Neural cell (in vitro differentiated cells): ENCODE measurements around the gene GTPBP3. TPM values are rescaled to one million over a fixed set of nuclear protein-coding genes. Genes with fewer than 3 reads are reported as not detected.
"Not testable (repeated sequence)": the region's sequence is repeated elsewhere in the genome, so short reads cannot be mapped to it uniquely, and the experiment has no call there.

ENCODE experiments used
- H2AFZ ChIP-seq: fragments of 200-600, 300-800 bp; sonication (generic), shearing (Covaris generic); 2 replicates; pipeline ENCODE4 v1.6.0; 2014; ENCODE audit warnings: low read depth, mild to moderate bottlenecking, antibody characterized with exemption, low read length, moderate library complexity
- H3F3A ChIP-seq: fragments of 200-600 bp; shearing (Covaris generic); 2 replicates; pipeline ENCODE4 v1.6.1; 2016; ENCODE audit warnings: mild to moderate bottlenecking, moderate library complexity, mixed read lengths, antibody characterized with exemption, low read length; ENCODE audit not compliant: insufficient read depth, poor library complexity, severe bottlenecking
- H3K27ac ChIP-seq: fragments of 200-600, 300-800 bp; sonication (generic), shearing (Covaris generic); 2 replicates; pipeline ENCODE4 v1.5.1; 2014; ENCODE audit warnings: mild to moderate bottlenecking, low read length, moderate library complexity
- H3K27me3 ChIP-seq: fragments of 300-800, 200-600 bp; sonication (generic), shearing (Covaris generic); 2 replicates; pipeline ENCODE4 v1.6.0; 2014; ENCODE audit warnings: mild to moderate bottlenecking, low read depth, low read length, moderate library complexity; ENCODE audit not compliant: insufficient read depth
- H3K36me3 ChIP-seq: fragments of 300-800, 200-600 bp; sonication (generic), shearing (Covaris generic); 2 replicates; pipeline ENCODE4 v1.5.1; 2014; ENCODE audit warnings: mild to moderate bottlenecking, antibody characterized with exemption, low read length, moderate library complexity; ENCODE audit not compliant: insufficient read depth
- H3K4me2 ChIP-seq: fragments of 300-800, 200-600 bp; sonication (generic), shearing (Covaris generic); 2 replicates; pipeline ENCODE4 v1.6.0; 2014; ENCODE audit warnings: mild to moderate bottlenecking, low read length
- H3K4me3 ChIP-seq: fragments of 300-800, 200-600 bp; sonication (generic), shearing (Covaris generic); 2 replicates; pipeline ENCODE4 v1.5.1; 2014; ENCODE audit warnings: mild to moderate bottlenecking, low read length, moderate library complexity
- H3K79me2 ChIP-seq: fragments of 200-600 bp; shearing (Covaris generic); replicated peaks from 2 replicates; pipeline ENCODE4 v1.6.0; 2014; ENCODE audit warnings: mild to moderate bottlenecking, low read length, moderate library complexity; ENCODE audit not compliant: insufficient read depth
- H3K9ac ChIP-seq: fragments of 300-800, 200-600 bp; sonication (generic), shearing (Covaris generic); 2 replicates; pipeline ENCODE4 v1.6.1; 2016; ENCODE audit warnings: mild to moderate bottlenecking, low read length, mixed read lengths
- H3K9me2 ChIP-seq: fragments of 200-600 bp; shearing (Covaris generic); 2 replicates; pipeline ENCODE4 v1.6.1; 2016; ENCODE audit warnings: mild to moderate bottlenecking, low read length, mixed read lengths; ENCODE audit not compliant: insufficient read depth
- H3K9me3 ChIP-seq: fragments of 200-600, 300-800 bp; sonication (generic), shearing (Covaris generic); 2 replicates; pipeline ENCODE4 v1.6.1; 2016; ENCODE audit warnings: mild to moderate bottlenecking, mixed run types, low read length, moderate library complexity, mixed read lengths
- H4K20me1 ChIP-seq: fragments of 200-600 bp; shearing (Covaris generic); 2 replicates; pipeline ENCODE4 v1.6.1; 2016; ENCODE audit warnings: mild to moderate bottlenecking, mixed run types; ENCODE audit not compliant: insufficient read depth
- EP300 ChIP-seq: fragments of 450-650 bp; conservative IDR thresholded peaks from 2 replicates; pipeline ENCODE4 v1.6.1; 2014; ENCODE audit warnings: antibody characterized with exemption, mild to moderate bottlenecking, moderate library complexity; ENCODE audit not compliant: poor library complexity, severe bottlenecking
- EZH2 ChIP-seq: fragments of 200-600, 300-800 bp; shearing (Covaris generic), sonication (generic); IDR thresholded peaks from 2 replicates; pipeline ENCODE4 v1.6.1; 2014; ENCODE audit warnings: antibody characterized with exemption, low read length, borderline replicate concordance, mild to moderate bottlenecking; ENCODE audit not compliant: insufficient read depth, poor library complexity, severe bottlenecking
- MXI1 ChIP-seq: fragments of 450-650 bp; conservative IDR thresholded peaks from 2 replicates; pipeline ENCODE4 v1.6.1; 2014; ENCODE audit warnings: antibody characterized with exemption, mild to moderate bottlenecking; ENCODE audit not compliant: poor library complexity, severe bottlenecking
- POLR2AphosphoS5 ChIP-seq: IDR thresholded peaks from 2 replicates; pipeline ENCODE4 v1.6.1; 2012
- RAD21 ChIP-seq: fragments of 450-650 bp; conservative IDR thresholded peaks from 2 replicates; pipeline ENCODE4 v1.6.1; 2014; ENCODE audit warnings: antibody characterized with exemption, mild to moderate bottlenecking, moderate library complexity
- SMC3 ChIP-seq: fragments of 450-650 bp; conservative IDR thresholded peaks from 2 replicates; pipeline ENCODE4 v1.6.1; 2014; ENCODE audit warnings: antibody characterized with exemption, mild to moderate bottlenecking, moderate library complexity; ENCODE audit not compliant: poor library complexity
- TAF1 ChIP-seq: IDR thresholded peaks from 2 replicates; pipeline ENCODE4 v1.6.1; 2012; ENCODE audit warnings: low read depth
- polyA plus RNA-seq: library from polyadenylated mRNA; depleted of rRNA; stranded (reverse); fragments of >200 nt; gene quantifications from 2 replicates; pipeline ENCODE4 v1.2.3, GENCODE V29; 2014
- TF ChIP-seq, protein P1 (sequence below): fragments of 450-650 bp; IDR thresholded peaks from 2 replicates; pipeline ENCODE4 v1.5.1; 2014; ENCODE audit warnings: antibody characterized with exemption, mild to moderate bottlenecking, moderate library complexity; ENCODE audit not compliant: poor library complexity, severe bottlenecking
- TF ChIP-seq, protein P2 (sequence below): IDR thresholded peaks from 2 replicates; pipeline ENCODE4 v1.6.1; 2012; ENCODE audit warnings: borderline replicate concordance

Gene GTPBP3
- polyA plus RNA-seq, 1 donor from 2014 or later, result 25.6 TPM

DNA sequence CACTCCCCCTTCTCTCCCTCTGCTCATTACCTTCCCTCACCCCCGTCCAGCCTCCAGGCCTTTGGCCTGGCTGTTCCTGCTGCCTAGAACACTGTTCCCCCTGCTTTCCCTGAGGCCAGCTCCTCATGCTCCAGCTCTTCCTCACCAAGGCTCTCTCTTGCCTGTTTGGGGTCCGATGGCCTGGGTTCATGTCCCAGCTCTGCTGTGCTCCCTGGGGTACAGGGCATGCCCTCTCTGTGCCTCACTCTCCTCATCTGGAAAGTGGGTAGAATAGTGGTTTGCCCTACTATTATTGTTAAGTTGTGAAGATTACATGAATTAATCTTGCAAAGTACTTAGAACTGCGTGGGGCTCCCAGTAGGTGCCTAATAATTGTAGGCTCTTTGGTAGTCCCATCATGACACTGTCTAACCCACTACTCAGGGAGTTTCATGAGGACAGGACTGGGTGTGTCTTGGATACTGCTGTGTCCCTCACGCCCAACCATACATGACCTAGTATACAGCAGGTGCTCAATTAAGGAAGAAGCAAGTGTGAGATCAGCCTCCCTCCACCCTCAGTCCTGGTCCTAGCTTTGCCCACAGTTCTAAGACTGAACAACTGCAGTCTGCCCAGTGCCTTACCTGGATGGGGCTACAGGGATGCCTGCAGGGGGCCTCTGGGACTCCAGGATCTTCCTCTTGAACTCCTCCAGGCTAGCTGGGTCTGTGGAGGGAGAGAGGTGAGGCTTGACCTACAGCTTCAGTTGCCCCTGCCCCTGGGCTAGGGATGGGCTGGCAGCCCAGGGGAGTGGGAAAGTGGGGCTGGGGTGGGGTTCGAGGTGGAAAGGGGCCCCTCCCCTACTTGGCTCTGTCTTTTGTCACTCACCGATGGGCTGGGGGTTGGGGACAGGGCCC, 22.8 kb downstream of the GTPBP3 start:
- Histone ChIP-seq H3K79me2 (no peaks in the 10 kb centered on the region), H3K9me2 (no peaks in the 10 kb centered on the region), H2AFZ (no peak overlapping the region), H3K27me3 (no peaks in the 10 kb centered on the region), H3K4me2 (no peak overlapping the region), H3K4me3 (no peak overlapping the region), H3K36me3 (no peaks in the 10 kb centered on the region), H4K20me1 (no peaks in the 10 kb centered on the region), H3K9me3 (no peaks in the 10 kb centered on the region), H3K27ac (no peak overlapping the region), H3K9ac (no peak overlapping the region), H3F3A (no peaks in the 10 kb centered on the region)
- TF ChIP-seq SMC3 (no peak), MXI1 (no peak), POLR2AphosphoS5 (no peak), EZH2 (no peak), EP300 (no peak), TAF1 (no peak), RAD21 (no peak)
- TF ChIP-seq, protein P1, sequence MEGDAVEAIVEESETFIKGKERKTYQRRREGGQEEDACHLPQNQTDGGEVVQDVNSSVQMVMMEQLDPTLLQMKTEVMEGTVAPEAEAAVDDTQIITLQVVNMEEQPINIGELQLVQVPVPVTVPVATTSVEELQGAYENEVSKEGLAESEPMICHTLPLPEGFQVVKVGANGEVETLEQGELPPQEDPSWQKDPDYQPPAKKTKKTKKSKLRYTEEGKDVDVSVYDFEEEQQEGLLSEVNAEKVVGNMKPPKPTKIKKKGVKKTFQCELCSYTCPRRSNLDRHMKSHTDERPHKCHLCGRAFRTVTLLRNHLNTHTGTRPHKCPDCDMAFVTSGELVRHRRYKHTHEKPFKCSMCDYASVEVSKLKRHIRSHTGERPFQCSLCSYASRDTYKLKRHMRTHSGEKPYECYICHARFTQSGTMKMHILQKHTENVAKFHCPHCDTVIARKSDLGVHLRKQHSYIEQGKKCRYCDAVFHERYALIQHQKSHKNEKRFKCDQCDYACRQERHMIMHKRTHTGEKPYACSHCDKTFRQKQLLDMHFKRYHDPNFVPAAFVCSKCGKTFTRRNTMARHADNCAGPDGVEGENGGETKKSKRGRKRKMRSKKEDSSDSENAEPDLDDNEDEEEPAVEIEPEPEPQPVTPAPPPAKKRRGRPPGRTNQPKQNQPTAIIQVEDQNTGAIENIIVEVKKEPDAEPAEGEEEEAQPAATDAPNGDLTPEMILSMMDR, result no peak
- TF ChIP-seq, protein P2, sequence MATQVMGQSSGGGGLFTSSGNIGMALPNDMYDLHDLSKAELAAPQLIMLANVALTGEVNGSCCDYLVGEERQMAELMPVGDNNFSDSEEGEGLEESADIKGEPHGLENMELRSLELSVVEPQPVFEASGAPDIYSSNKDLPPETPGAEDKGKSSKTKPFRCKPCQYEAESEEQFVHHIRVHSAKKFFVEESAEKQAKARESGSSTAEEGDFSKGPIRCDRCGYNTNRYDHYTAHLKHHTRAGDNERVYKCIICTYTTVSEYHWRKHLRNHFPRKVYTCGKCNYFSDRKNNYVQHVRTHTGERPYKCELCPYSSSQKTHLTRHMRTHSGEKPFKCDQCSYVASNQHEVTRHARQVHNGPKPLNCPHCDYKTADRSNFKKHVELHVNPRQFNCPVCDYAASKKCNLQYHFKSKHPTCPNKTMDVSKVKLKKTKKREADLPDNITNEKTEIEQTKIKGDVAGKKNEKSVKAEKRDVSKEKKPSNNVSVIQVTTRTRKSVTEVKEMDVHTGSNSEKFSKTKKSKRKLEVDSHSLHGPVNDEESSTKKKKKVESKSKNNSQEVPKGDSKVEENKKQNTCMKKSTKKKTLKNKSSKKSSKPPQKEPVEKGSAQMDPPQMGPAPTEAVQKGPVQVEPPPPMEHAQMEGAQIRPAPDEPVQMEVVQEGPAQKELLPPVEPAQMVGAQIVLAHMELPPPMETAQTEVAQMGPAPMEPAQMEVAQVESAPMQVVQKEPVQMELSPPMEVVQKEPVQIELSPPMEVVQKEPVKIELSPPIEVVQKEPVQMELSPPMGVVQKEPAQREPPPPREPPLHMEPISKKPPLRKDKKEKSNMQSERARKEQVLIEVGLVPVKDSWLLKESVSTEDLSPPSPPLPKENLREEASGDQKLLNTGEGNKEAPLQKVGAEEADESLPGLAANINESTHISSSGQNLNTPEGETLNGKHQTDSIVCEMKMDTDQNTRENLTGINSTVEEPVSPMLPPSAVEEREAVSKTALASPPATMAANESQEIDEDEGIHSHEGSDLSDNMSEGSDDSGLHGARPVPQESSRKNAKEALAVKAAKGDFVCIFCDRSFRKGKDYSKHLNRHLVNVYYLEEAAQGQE, result no peak

DNA sequence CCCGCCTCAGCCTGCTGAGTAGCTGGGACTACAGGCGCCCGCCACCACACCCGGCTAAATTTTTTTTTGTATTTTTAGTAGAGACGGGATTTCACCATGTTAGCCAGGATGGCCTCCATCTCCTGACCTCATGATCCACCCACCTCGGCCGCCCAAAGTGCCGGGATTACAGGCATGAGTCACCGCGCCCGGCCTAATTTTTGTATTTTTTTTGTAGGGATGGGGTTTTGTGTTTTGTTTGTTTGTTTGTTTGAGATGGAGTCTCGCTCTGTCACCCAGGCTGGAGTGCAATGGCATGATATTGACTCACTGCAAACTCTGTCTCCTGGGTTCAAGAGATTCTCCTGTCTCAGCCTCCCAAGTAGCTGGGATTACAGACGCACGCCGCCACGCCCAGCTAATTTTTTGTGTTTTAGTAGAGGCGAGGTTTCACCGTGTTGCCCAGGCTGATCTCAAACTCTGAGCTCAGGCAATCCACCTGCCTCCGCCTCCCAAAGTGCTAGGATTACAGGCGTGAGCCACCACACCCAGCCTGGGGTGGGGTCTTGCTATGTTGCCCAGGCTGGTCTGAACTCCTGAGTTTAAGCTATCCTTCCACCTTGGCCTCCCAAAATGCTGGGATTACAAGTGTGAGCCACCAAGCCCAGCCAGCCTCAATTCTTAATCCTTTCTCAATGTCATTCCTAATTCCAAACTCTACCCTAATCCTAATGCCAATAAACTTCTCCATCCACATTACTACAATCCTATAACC, 26.7 kb downstream of the GTPBP3 start:
- H3K79me2 ChIP-seq, H3K4me3 ChIP-seq, H4K20me1 ChIP-seq, H3K9ac ChIP-seq, H3F3A ChIP-seq, H3K27me3 ChIP-seq, H3K9me2 ChIP-seq, H3K4me2 ChIP-seq, H3K9me3 ChIP-seq, H2AFZ ChIP-seq, H3K36me3 ChIP-seq, H3K27ac ChIP-seq: not testable (repeated sequence)
